Hematopoietic multipotent progenitor cell treated with erythropoietin and hydrocortisone succinate and interleukin-3 and kit ligand, for 17 days (in vitro differentiated cells): ENCODE data around the gene GBX1.

Source experiments
- DNase-seq: peaks from one replicate; pipeline ENCODE4 v3.0.0-alpha.2; 2015; ENCODE audit warnings: low spot score

The GBX1 gene

DNA sequence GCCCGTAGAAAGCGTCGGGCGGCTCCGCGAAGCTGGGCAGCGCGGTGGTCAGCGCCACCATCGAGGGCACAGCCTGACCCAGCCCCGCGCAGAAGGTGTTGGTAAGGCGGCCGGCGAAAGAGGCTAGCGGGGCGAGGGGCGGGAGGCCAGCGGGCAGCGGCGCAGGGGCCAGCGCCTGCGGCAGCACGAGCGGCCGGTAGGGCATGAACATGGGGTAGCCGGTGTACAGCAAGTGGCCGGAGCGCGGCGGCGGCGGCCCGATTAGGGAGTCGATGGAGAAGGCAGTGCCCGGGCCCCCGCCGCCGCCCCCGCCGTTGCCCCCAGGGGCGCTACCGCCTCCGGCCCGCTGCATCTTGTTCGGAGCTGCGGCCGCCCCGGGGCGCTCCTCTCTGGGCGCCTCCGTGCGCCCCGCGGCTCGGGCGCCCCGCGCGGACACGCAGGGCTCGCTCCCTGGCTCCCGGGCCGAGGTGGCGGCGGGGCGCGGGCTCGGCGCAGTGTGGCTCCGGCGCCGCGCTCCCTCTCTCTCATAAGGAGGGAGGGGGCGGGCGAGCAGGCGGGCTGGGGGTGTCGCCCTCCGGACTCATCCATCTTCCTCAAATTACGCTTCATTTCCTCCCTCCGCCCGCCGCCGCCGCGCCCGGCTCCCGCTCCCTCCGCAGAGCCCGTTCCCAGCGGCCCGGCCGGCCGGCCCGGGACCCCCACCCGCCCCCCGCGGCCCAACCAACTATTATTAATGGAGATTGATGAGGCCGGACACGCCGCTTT is at the start of gene GBX1:
TSS of gene GBX1 (minus strand) at position 498 of the 765 bp plus-strand sequence. CDS start at position 352, 146 bp downstream.
- DNase-seq: no peak

GRCh38 chr7:151215396-151215795 is 47.9 kb upstream of the GBX1 start:
- no peak for DNase-seq

DNA sequence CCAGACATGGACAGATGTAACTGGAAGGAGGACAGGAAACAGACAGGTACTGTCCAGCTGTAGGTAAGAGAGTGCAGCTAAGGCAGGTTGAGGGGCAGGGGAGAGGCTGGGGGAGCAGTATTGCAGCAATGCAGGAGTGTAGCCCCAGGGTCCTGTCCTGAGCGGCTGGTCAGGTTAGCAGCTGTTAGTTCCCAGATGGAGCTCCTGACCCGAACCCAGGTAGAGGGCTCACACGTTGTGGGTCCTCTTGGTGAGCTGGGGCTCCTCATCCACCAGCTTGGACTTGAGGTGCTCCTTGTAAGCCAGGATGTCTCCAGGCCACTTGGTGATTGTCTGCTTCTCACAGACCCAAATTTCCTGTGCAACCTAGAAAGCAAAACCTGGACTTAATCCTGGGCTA is 46.3 kb upstream of the GBX1 start:
- no peak for DNase-seq

DNA sequence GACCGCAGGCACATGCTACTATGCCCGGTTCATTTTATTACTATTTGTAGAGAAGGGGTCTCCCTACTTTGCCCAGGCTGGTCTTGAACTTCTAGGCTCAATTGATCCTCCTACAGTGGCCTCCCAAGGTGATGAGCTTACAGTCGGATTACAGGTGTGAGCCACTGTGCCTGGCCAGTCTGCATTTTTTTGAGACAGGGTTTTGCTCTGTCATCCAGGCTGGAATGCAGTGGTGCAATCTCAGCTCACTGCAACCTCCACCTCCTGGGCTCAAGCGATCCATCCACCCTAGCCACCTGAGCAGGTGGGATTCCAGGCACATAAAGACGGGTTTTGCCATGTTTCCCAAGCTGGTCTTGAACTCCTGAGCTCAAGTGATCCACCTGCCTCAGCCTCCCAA is 45.1 kb upstream of the GBX1 start:
- DNase-seq: no peak

DNA sequence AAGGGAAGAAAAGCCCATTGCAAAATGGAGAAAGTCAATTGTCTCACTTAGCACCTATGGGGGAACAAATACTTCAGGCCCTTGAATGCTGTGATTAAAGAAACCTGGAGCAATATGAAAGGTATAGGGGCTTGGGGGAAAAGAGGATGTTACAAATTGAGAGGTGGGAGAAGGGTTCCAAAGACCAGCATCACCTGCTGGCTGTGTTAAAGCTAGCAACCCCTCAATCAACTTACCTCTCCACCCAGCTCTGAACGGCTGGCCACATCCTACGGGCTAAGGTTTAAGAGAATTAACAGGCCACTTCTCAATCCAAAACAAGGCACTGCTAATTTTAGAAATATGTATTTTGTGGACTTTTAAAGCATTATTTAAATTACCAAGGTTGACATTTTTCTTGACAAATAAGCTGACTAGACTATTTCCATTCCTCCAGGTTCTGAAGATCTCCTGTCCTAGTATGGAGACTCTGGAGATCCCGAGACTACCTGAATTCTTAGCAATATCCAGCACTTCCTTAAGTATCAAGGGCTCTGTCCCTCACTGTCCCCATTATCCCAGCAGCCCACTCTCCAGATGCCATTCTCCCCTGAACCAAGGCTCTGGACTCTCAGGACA is 43.8 kb upstream of the GBX1 start:
- DNase-seq: no peak

DNA sequence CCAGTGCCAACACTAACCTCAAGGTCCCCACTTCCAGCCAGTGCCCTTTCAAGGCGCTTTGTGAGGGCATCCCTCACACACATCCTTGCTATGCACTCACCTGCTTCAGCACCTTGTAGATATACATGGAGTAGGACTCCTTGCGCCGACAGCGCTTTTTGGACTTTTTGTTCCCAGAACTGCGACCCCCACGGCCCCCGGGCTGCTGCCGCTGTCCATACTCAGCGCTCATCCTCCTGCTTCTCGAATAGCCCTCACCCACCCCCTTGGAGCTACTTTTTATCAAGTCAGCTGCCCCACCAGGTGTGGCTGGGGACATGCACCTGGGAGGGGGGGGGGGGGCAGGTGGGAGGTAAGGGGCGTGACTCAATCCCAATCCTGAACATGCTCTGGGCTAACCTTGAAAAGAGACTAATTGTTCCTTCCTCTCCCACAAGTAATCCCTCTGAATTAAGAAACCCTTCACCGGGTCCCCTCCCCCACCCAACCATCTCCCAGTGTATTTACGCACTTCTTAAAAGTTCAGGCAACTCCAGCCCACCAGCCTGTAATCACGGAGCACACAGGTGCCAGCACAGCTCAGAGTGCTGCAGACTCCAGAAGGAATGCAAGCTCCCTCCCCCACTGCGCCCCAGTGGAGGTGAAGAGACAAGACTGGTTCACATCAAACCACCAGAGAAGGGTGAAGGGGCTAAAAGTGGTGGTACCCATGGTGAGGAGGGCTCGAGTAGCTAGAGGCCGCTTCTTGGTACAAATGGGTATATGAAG is 42.8 kb upstream of the GBX1 start, which contains the start of gene H2BK1:
TSS of gene H2BK1 (minus strand) at position 402 of the 768 bp plus-strand sequence. CDS start at position 232, 170 bp downstream.
- no peak for DNase-seq

GRCh38 chr7:151209588-151209987 is 42.1 kb upstream of the GBX1 start:
- no peak for DNase-seq

- no peak for DNase-seq
Measured at GRCh38 chr7:151208253-151208862, 40.9 kb upstream of the GBX1 start.

- no peak for DNase-seq
Measured at GRCh38 chr7:151207804-151208203, 40.3 kb upstream of the GBX1 start.

GRCh38 chr7:151207315-151207714 is 39.8 kb upstream of the GBX1 start:
- no peak for DNase-seq

- no peak for DNase-seq
Measured at GRCh38 chr7:151206914-151207313, 39.4 kb upstream of the GBX1 start.

DNA sequence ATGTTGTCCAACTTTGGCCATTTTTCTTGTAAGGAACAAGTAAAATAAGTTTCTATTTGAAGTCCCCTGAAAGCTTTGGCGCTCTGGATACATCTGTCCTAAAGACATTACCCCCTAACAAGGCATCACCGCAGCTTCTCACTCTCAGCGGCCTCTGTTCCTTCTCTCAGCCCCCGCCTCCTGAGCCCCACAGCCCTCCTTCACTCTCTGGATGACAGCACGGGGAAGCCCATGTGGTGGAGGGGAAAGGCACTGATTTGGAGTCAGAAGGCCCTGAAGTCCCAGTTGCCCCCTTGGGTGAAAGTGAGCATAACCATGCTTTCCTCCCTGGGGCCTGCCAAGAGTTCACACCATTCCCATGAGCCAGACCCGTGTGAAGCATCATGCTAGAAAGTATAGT is 38.2 kb upstream of the GBX1 start:
- DNase-seq: no peak

- DNase-seq: no peak
Measured at GRCh38 chr7:151204383-151205032, 37.0 kb upstream of the GBX1 start.

GRCh38 chr7:151202836-151203235 is 35.3 kb upstream of the GBX1 start:
- DNase-seq: no peak

GRCh38 chr7:151201751-151202150 is 34.3 kb upstream of the GBX1 start:
- no peak for DNase-seq

- DNase-seq: no peak
Measured at GRCh38 chr7:151201344-151201743, 33.9 kb upstream of the GBX1 start.

- DNase-seq: no peak
Measured at GRCh38 chr7:151198945-151199848, 31.7 kb upstream of the GBX1 start.

DNA sequence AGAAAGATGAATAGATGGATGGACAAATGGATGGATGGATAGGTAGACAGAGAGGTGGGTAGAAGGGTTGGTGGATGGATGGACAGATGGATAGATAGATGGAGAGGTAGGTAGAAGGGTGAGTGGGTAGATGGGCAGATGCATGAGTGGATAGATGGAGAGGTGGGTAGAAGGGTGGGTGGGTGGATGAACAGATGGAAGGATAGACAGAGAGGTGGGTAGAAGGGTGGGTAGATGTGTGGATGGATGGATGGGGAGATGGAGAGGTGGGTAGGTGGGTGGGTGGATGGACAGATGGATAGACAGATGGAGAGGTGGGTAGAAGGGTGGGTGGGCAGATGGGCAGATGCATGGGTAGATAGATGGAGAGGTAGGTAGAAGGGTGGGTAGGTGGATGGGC is 30.4 kb upstream of the GBX1 start:
- no peak for DNase-seq

DNA sequence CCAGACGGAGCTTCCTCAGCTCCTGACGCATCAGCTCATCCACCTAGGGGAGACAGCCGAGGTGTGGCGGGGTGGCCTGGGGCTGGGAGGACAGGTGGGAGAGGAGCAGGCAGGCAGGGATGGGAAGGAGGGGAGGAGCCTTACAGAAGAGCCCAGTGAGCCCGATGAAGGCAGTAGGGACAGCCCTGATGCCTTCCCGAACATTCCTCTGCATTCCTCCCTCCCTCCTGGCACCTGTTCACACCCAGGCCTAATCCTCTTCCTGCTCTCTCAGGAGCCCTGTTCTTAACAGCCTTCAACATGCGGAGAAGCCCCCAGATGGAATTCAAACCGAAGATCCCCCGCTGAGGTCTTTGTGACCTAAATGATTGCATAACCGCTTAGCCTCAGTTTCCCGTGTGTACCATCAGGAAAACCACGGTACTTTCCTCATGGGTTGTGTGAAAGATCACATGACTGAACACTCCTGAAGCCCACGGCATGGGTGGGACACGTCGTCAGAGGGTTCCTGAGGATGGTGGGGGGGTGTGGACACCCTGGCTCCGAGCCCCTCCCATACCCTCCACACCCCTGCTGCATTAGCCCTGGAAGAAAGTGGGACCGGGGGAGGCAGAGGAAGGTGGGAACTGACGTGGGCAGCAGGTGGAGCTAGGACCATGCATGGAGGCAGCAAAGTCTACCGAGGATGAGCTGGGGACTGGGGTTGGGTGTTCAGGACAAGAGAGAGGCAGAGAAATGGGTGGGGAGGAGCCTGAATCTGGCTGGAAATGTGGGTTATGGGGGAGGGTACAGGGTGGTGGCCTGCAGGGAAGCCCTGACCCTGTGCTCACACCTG is 28.3 kb upstream of the GBX1 start:
- DNase-seq: no peak

GRCh38 chr7:151194188-151194587 is 26.7 kb upstream of the GBX1 start:
- DNase-seq: no peak
